GM19043 (cell line): ENCODE data around the gene RELN.

Experiments used
- ATAC-seq: cut with Tn5 transposase; IDR thresholded peaks from one replicate; pipeline ENCODE4 v1.9.1; 2021; ENCODE audit warnings: low read depth; ENCODE audit not compliant: unreplicated experiment

The RELN gene

GRCh38 chr7:103445228-103446048 lies 544.0 kb downstream of the RELN start:
- no peak for ATAC-seq

- no peak for ATAC-seq
Measured at GRCh38 chr7:103439661-103440060, 549.8 kb downstream of the RELN start.

GRCh38 chr7:103437623-103438022 lies 551.8 kb downstream of the RELN start:
- ATAC-seq, result no peak

DNA sequence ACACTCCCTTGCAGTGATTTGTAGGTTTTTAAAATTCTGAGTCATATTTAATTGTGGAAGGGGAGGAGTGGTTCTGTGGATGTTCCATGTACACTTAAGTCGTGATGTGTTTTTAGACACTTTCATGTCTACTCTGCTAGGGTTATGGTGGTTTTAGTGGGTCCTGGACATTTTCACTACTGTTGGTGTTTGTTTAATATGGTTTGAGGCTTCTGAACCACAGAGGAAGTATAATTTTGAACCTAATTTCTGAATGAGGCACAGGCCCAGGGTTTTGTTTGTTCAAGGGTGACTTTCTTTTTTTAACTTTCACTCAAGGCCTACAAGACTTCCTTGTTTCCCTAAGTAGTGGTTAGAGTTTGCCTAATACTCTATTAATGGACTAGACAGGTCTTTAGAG lies 556.7 kb downstream of the RELN start:
- ATAC-seq, result no peak

DNA sequence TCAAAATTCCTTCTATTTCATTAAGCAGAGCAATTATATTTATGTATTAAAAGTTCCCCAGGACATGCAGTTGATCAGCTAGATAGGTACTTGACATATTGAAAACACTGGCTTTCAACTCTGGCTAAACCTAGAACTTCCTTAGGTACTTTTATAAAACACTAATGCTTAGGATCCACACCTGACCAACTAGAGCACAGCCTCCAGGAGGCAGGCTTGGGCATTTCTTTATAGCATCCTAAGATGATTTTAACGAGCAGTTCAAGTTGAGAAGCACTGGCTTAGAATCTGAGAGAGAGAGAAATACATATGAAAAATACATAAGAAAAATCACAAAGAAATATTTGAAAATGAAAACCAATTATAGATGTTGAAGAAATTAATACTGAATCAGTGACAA lies 564.3 kb downstream of the RELN start:
- no peak for ATAC-seq

GRCh38 chr7:103423467-103424179 lies 565.8 kb downstream of the RELN start:
- no peak for ATAC-seq
